WTC11 (cell line): ENCODE data around the gene TPK1. TPM values are rescaled to one million over a fixed set of nuclear protein-coding genes. Genes with fewer than 3 reads are reported as not detected.

ENCODE experiments used
- ARID4B ChIP-seq: sonication (generic); formaldehyde crosslinking; IDR thresholded peaks from 2 replicates; pipeline ENCODE4 v1.8.0; 2023; ENCODE audit warnings: missing genetic modification reagents, mild to moderate bottlenecking, borderline replicate concordance
- CBFB ChIP-seq: sonication (generic); formaldehyde crosslinking; IDR thresholded peaks from 2 replicates; pipeline ENCODE4 v1.8.1; 2022; ENCODE audit warnings: mild to moderate bottlenecking, low read depth, missing genetic modification reagents
- E2F4 ChIP-seq: sonication (generic); formaldehyde crosslinking; IDR thresholded peaks from 2 replicates; pipeline ENCODE4 v1.8.1; 2022; ENCODE audit warnings: low read depth, mild to moderate bottlenecking, moderate library complexity, missing genetic modification reagents, borderline replicate concordance
- ELF4 ChIP-seq: sonication (generic); formaldehyde crosslinking; IDR thresholded peaks from 2 replicates; pipeline ENCODE4 v1.8.1; 2022; ENCODE audit warnings: low read depth, mild to moderate bottlenecking, moderate library complexity, missing genetic modification reagents
- ERG ChIP-seq: fragments of 250-450 bp; sonication (Bioruptor Pico); IDR thresholded peaks from 2 replicates; pipeline ENCODE4 v1.8.0; 2021; ENCODE audit warnings: mild to moderate bottlenecking
- FOXK1 ChIP-seq: sonication (generic); formaldehyde crosslinking; IDR thresholded peaks from 2 replicates; pipeline ENCODE4 v1.8.0; 2022; ENCODE audit warnings: mild to moderate bottlenecking, moderate library complexity, missing genetic modification reagents
- MYBL2 ChIP-seq: sonication (generic); formaldehyde crosslinking; IDR thresholded peaks from 2 replicates; pipeline ENCODE4 v1.8.1; 2023; ENCODE audit warnings: mild to moderate bottlenecking, moderate library complexity, missing genetic modification reagents
- SMAD3 ChIP-seq: sonication (generic); formaldehyde crosslinking; IDR thresholded peaks from 2 replicates; pipeline ENCODE4 v1.8.0; 2022; ENCODE audit warnings: missing genetic modification reagents, mild to moderate bottlenecking, borderline replicate concordance
- ZNF425 ChIP-seq: fragments of 250-450 bp; sonication (Bioruptor Pico); conservative IDR thresholded peaks from 2 replicates; pipeline ENCODE4 v1.9.0; 2021; ENCODE audit warnings: mild to moderate bottlenecking
- ZNF532 ChIP-seq: fragments of 250-450 bp; sonication (Bioruptor Pico); IDR thresholded peaks from 2 replicates; pipeline ENCODE4 v1.9.0; 2021; ENCODE audit warnings: mild to moderate bottlenecking, borderline replicate concordance
- total RNA-seq: library from RNA; stranded (reverse); gene quantifications from 3 replicates; pipeline ENCODE4 v1.2.3, GENCODE V29; 2021
- TF ChIP-seq, protein P1 (sequence below): fragments of 250-450 bp; sonication (Bioruptor Pico); IDR thresholded peaks from 2 replicates; pipeline ENCODE4 v1.9.0; 2021; ENCODE audit warnings: mild to moderate bottlenecking
- TF ChIP-seq, protein P2 (sequence below): sonication (generic); formaldehyde crosslinking; IDR thresholded peaks from 2 replicates; pipeline ENCODE4 v1.8.1; 2022; ENCODE audit warnings: missing genetic modification reagents, borderline replicate concordance
- TF ChIP-seq, protein P3 (sequence below): sonication (generic); formaldehyde crosslinking; IDR thresholded peaks from 2 replicates; pipeline ENCODE4 v1.8.1; 2023; ENCODE audit warnings: mild to moderate bottlenecking, missing genetic modification reagents, moderate library complexity
- TF ChIP-seq, protein P4 (sequence below): sonication (generic); formaldehyde crosslinking; IDR thresholded peaks from 2 replicates; pipeline ENCODE4 v1.8.1; 2022; ENCODE audit warnings: mild to moderate bottlenecking, missing genetic modification reagents, moderate library complexity, borderline replicate concordance

TPK1 gene
- total RNA-seq, 1 experiment from 2014 or later, result 2.7 TPM

DNA sequence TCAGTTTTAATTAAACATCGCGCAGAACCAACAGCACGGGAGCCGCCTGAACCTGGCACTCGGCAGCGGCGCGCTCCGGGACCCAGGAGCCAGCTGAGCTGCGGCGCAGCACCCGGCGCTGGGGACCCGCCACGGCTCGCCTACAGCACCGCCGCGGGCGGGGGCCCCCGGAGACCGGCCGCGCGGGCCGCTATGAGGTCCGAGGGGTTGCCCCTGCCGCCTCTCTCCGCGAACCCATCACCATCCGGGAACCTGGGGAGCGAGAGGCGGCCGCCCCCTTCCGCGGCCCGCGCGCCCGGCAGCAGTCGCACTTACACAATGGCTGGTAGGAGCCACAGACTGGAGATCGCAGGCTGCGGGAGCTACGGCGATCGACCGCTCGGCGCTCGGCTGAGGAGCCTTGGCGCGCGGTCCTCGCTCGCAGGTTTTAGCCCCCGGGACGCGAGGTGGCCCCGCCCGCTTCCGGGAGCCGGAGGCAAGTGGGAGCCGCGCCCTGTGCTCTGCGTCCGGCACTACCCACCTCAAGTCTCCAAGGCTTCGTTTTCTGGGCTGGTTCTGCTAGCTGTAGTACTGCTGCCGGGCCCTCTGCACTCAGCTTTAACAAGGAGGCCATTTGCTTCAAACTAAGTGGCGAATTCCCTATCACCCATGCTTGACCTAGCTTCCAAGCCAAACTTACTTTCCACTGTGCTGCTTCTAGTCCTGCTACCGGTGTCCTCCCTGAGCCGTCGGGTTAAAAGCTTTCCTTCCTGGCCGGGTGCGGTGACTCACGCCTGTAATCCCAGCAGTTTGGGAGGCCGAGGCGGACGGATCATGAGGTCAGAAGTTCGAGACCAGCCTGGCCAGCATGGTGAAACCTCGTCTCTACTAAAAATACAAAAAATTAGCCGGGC, at the start of gene TPK1 (continued):
- TF ChIP-seq, protein P1, sequence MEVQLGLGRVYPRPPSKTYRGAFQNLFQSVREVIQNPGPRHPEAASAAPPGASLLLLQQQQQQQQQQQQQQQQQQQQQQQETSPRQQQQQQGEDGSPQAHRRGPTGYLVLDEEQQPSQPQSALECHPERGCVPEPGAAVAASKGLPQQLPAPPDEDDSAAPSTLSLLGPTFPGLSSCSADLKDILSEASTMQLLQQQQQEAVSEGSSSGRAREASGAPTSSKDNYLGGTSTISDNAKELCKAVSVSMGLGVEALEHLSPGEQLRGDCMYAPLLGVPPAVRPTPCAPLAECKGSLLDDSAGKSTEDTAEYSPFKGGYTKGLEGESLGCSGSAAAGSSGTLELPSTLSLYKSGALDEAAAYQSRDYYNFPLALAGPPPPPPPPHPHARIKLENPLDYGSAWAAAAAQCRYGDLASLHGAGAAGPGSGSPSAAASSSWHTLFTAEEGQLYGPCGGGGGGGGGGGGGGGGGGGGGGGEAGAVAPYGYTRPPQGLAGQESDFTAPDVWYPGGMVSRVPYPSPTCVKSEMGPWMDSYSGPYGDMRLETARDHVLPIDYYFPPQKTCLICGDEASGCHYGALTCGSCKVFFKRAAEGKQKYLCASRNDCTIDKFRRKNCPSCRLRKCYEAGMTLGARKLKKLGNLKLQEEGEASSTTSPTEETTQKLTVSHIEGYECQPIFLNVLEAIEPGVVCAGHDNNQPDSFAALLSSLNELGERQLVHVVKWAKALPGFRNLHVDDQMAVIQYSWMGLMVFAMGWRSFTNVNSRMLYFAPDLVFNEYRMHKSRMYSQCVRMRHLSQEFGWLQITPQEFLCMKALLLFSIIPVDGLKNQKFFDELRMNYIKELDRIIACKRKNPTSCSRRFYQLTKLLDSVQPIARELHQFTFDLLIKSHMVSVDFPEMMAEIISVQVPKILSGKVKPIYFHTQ (CRISPR knock-in tag), result no peak
- TF ChIP-seq ZNF532, result no peak
- no peak for TF ChIP-seq CBFB (CRISPR knock-in tag)
- peak; percentile 46 for TF ChIP-seq SMAD3
- peak; percentile 77; the same call in 1 of the 2 replicates for TF ChIP-seq MYBL2 (CRISPR knock-in tag)
- TF ChIP-seq ELF4, result 0 out of 2 replicates have a peak, but pooled peaks have one; percentile 32
- TF ChIP-seq FOXK1 (CRISPR knock-in tag), result peak; percentile 90; the same call in 1 of the 2 replicates
- peak; percentile 85; the same call in 1 of the 2 replicates for TF ChIP-seq ARID4B (CRISPR knock-in tag)
- no peak for TF ChIP-seq ZNF425 (CRISPR knock-in tag)
- TF ChIP-seq, protein P2, sequence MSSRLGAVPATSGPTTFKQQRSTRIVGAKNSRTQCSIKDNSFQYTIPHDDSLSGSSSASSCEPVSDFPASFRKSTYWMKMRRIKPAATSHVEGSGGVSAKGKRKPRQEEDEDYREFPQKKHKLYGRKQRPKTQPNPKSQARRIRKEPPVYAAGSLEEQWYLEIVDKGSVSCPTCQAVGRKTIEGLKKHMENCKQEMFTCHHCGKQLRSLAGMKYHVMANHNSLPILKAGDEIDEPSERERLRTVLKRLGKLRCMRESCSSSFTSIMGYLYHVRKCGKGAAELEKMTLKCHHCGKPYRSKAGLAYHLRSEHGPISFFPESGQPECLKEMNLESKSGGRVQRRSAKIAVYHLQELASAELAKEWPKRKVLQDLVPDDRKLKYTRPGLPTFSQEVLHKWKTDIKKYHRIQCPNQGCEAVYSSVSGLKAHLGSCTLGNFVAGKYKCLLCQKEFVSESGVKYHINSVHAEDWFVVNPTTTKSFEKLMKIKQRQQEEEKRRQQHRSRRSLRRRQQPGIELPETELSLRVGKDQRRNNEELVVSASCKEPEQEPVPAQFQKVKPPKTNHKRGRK (CRISPR knock-in tag), result no peak
- TF ChIP-seq ERG (CRISPR knock-in tag), result 0 out of 2 replicates have a peak, but pooled peaks have one; percentile 72
- TF ChIP-seq, protein P3, sequence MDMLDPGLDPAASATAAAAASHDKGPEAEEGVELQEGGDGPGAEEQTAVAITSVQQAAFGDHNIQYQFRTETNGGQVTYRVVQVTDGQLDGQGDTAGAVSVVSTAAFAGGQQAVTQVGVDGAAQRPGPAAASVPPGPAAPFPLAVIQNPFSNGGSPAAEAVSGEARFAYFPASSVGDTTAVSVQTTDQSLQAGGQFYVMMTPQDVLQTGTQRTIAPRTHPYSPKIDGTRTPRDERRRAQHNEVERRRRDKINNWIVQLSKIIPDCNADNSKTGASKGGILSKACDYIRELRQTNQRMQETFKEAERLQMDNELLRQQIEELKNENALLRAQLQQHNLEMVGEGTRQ, result no peak
- TF ChIP-seq, protein P4, sequence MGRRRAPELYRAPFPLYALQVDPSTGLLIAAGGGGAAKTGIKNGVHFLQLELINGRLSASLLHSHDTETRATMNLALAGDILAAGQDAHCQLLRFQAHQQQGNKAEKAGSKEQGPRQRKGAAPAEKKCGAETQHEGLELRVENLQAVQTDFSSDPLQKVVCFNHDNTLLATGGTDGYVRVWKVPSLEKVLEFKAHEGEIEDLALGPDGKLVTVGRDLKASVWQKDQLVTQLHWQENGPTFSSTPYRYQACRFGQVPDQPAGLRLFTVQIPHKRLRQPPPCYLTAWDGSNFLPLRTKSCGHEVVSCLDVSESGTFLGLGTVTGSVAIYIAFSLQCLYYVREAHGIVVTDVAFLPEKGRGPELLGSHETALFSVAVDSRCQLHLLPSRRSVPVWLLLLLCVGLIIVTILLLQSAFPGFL, result no peak
- 0 out of 2 replicates have a peak, but pooled peaks have one; percentile 34 for TF ChIP-seq E2F4 (CRISPR knock-in tag)
